Omental fat pad (tissue), 4 donors: ENCODE results near the gene TAB3. TPM values are rescaled to one million over a fixed set of nuclear protein-coding genes. Genes with fewer than 3 reads are reported as not detected.

Experiments used
- ATAC-seq: fragments of 150-250 bp; one replicate; pipeline ENCODE4 v1.9.1; 2016; ENCODE audit warnings: mild to moderate bottlenecking, moderate library complexity; ENCODE audit not compliant: low FRiP score
- DNase-seq: peaks from one replicate; pipeline ENCODE4 v3.0.0-alpha.2; 2019; ENCODE audit warnings: low spot score
- CTCF ChIP-seq, 3 donors: fragments of 450-650 bp; IDR thresholded peaks; one replicate each; pipeline ENCODE4 v1.5.1; 2016 to 2017; ENCODE audit warnings: antibody characterized with exemption in 3 of 3, mild to moderate bottlenecking in 3 of 3, moderate library complexity in 2 of 3
- total RNA-seq, 4 donors: library from RNA; depleted of rRNA; stranded (reverse); fragments of >200 nt; gene quantifications; one replicate each; pipeline ENCODE4 v1.1.0, GENCODE V29; 2016

TAB3 gene
- total RNA-seq, 4 donors from 2014 or later, result 24.3 to 31.2 (median 27.9) TPM

- no peak for ATAC-seq
- DNase-seq, result no peak
- no peak for TF ChIP-seq CTCF (IDR thresholded peaks at IDR 0.05)
Measured at GRCh38 chrX:30918480-30918879, 29.4 kb upstream of the TAB3 start.

DNA sequence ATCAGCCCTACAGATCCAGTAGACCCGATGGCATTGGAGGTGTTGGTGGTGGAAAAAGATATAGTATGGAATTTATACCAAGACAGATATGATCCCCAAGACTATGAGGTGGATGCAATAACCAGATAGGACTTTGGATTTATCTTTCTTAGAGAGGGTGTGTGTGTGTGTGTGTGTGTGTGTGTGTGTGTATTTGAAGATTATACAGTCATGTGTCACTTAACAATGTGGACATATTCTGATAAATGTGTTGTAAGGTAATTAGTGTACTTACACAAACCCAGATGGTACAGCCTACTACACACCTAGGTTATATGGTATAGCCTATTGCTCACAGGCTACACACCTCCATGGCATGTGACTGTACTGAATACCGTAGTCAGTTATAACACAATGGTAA, 24.4 kb upstream of the TAB3 start:
- TF ChIP-seq CTCF (IDR thresholded peaks at IDR 0.05), result no peak
- DNase-seq, result no peak
- no peak for ATAC-seq

GRCh38 chrX:30910124-30910860, 21.2 kb upstream of the TAB3 start:
- DNase-seq (no peak), ATAC-seq (no peak)
- TF ChIP-seq CTCF (IDR thresholded peaks at IDR 0.05), result no peak

GRCh38 chrX:30906726-30907125, 17.7 kb upstream of the TAB3 start:
- no peak for DNase-seq
- TF ChIP-seq CTCF (IDR thresholded peaks at IDR 0.05), result no peak
- ATAC-seq, result no peak

DNA sequence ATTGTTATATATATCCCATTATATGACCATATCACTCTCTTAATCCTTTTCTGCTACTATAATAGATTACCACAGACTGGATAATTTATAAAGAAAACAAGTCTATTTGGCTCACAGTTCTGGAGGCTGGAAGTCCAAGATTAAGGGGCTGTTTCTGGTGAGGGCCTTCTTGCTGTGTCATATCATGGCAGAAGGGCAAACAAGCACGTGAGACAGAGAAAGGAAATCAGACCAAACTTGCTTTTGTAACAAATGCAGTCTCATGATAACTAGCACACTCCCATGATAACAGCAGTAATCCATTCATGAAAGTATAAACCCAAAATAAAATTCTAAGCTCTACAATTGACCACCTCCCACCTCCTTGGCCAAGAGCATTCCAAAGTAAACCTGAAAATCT, 16.3 kb upstream of the TAB3 start:
- TF ChIP-seq CTCF (IDR thresholded peaks at IDR 0.05), result no peak
- no peak for ATAC-seq
- DNase-seq, result no peak

DNA sequence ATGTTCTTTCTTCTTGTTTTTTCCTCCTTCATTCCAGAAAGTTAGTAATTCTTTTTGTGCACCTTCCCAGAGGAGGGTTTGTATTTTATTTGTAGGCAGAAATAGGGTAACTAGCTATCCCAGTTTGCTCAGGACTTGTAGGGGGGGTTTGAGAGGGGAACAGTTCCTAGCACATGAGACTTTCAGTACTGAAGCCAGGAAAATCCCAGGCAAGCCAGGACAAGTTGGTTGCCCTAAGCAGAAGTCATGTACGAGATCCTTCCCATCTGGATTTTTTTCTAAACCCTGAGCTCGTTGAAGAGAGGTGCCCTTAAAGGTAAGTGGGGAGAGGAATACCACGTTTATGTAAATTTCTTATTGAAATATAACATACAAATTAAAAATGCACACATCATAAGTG, 15.6 kb upstream of the TAB3 start:
- TF ChIP-seq CTCF (IDR thresholded peaks at IDR 0.05), result no peak
- no peak for ATAC-seq
- no peak for DNase-seq

DNA sequence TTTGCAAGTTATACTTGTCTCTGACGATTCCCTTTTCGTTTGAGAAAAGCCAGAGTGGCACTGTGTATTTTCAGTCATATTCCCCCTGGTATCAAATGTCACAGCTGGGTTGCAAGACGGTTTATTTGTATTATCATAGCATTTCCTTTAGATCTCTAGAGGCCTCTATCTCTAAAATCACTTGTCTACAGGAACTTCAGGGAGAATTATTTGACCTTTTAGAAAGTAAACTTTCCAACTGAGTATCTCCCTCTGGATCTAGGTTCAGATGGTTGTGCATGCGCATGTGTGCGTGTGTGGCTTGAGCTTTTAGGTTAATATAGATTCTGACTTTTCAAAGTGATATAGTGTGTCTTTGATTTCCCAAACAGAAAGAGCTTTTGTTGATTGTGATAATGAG, 15.1 kb upstream of the TAB3 start:
- TF ChIP-seq CTCF (IDR thresholded peaks at IDR 0.05), result no peak
- ATAC-seq (no peak), DNase-seq (no peak)
